ENCODE measurements around the gene WDR20.
"Not testable (repeated sequence)": the region's sequence is repeated elsewhere in the genome, so short reads cannot be mapped to it uniquely, and the experiment has no call there.

WDR20 gene

GRCh38 chr14:102139286-102140026 is at the start of gene WDR20:
Gene WDR20 (plus strand): TSS chr14:102139897. CDS start chr14:102139924, 27 bp downstream.
- in situ Hi-C loops (cut with HindIII; ENCODE audit: low pct_ligation_motif_present, low pct_unique_long_range_greater_than_20kb, low sequenced_read_pairs), result no loop called here

GRCh38 chr14:102090713-102091112 is 49.0 kb upstream of the WDR20 start:
- in situ Hi-C loops (cut with HindIII; ENCODE audit: low pct_ligation_motif_present, low pct_unique_long_range_greater_than_20kb, low sequenced_read_pairs), result no loop called here
- no peak for DNase-seq

More at GRCh38 chr14:102139286-102140026, at the start of gene WDR20:
- DNase-seq, result peak; percentile 95

GRCh38 chr14:102092806-102093205 is 46.9 kb upstream of the WDR20 start:
- DNase-seq, result no peak
- in situ Hi-C loops (cut with HindIII; ENCODE audit: low pct_ligation_motif_present, low pct_unique_long_range_greater_than_20kb, low sequenced_read_pairs), result no loop called here

GRCh38 chr14:102094101-102094500 is 45.6 kb upstream of the WDR20 start:
- in situ Hi-C loops (cut with HindIII; ENCODE audit: low pct_ligation_motif_present, low pct_unique_long_range_greater_than_20kb, low sequenced_read_pairs), result no loop called here
- DNase-seq, result no peak

- no peak for DNase-seq
- in situ Hi-C loops (cut with HindIII; ENCODE audit: low pct_ligation_motif_present, low pct_unique_long_range_greater_than_20kb, low sequenced_read_pairs), result no loop called here
These were observed 44.3 kb upstream of the WDR20 start for GRCh38 chr14:102095231-102095870.

GRCh38 chr14:102095871-102096568 is 43.7 kb upstream of the WDR20 start:
- in situ Hi-C loops (cut with HindIII; ENCODE audit: low pct_ligation_motif_present, low pct_unique_long_range_greater_than_20kb, low sequenced_read_pairs), result no loop called here
- no peak for DNase-seq

- peak; percentile 78 for DNase-seq
- in situ Hi-C loops (cut with HindIII; ENCODE audit: low pct_ligation_motif_present, low pct_unique_long_range_greater_than_20kb, low sequenced_read_pairs), result no loop called here
These were observed 43.0 kb upstream of the WDR20 start for GRCh38 chr14:102096569-102097188.

GRCh38 chr14:102097441-102098135 is 42.1 kb upstream of the WDR20 start:
- DNase-seq, result no peak
- in situ Hi-C loops (cut with HindIII; ENCODE audit: low pct_ligation_motif_present, low pct_unique_long_range_greater_than_20kb, low sequenced_read_pairs), result no loop called here

GRCh38 chr14:102103062-102103695 is 36.5 kb upstream of the WDR20 start:
- in situ Hi-C loops (cut with HindIII; ENCODE audit: low pct_ligation_motif_present, low pct_unique_long_range_greater_than_20kb, low sequenced_read_pairs), result no loop called here
- no peak for DNase-seq

GRCh38 chr14:102105369-102105768 is 34.3 kb upstream of the WDR20 start:
- in situ Hi-C loops (cut with HindIII; ENCODE audit: low pct_ligation_motif_present, low pct_unique_long_range_greater_than_20kb, low sequenced_read_pairs), result no loop called here
- no peak for DNase-seq

- in situ Hi-C loops (cut with HindIII; ENCODE audit: low pct_ligation_motif_present, low pct_unique_long_range_greater_than_20kb, low sequenced_read_pairs); DNase-seq: not testable (repeated sequence)
These were observed 30.4 kb upstream of the WDR20 start for GRCh38 chr14:102109332-102109731.

- no peak for DNase-seq
- in situ Hi-C loops (cut with HindIII; ENCODE audit: low pct_ligation_motif_present, low pct_unique_long_range_greater_than_20kb, low sequenced_read_pairs), result no loop called here
These were observed 28.6 kb upstream of the WDR20 start for GRCh38 chr14:102111101-102111500.

GRCh38 chr14:102116361-102117180 is 23.1 kb upstream of the WDR20 start:
- DNase-seq, result no peak
- in situ Hi-C loops (cut with HindIII; ENCODE audit: low pct_ligation_motif_present, low pct_unique_long_range_greater_than_20kb, low sequenced_read_pairs), result no loop called here

GRCh38 chr14:102117852-102118251 is 21.8 kb upstream of the WDR20 start:
- in situ Hi-C loops (cut with HindIII; ENCODE audit: low pct_ligation_motif_present, low pct_unique_long_range_greater_than_20kb, low sequenced_read_pairs), result no loop called here
- DNase-seq, result no peak

- in situ Hi-C loops (cut with HindIII; ENCODE audit: low pct_ligation_motif_present, low pct_unique_long_range_greater_than_20kb, low sequenced_read_pairs), result no loop called here
- DNase-seq, result no peak
These were observed 18.8 kb upstream of the WDR20 start for GRCh38 chr14:102120888-102121287.

GRCh38 chr14:102121567-102121966 is 18.1 kb upstream of the WDR20 start:
- in situ Hi-C loops (cut with HindIII; ENCODE audit: low pct_ligation_motif_present, low pct_unique_long_range_greater_than_20kb, low sequenced_read_pairs), result no loop called here
- DNase-seq, result no peak

- in situ Hi-C loops (cut with HindIII; ENCODE audit: low pct_ligation_motif_present, low pct_unique_long_range_greater_than_20kb, low sequenced_read_pairs), result no loop called here
- no peak for DNase-seq
These were observed 15.3 kb upstream of the WDR20 start for GRCh38 chr14:102124419-102124818.

Data from ACHN (cell line).